GM13977 (cell line): ENCODE data around the gene GPX2.

ENCODE experiments used
- DNase-seq: peaks from one replicate; pipeline ENCODE4 v3.0.0; 2012; ENCODE audit warnings: low spot score
- CTCF ChIP-seq: IDR thresholded peaks from 2 replicates; pipeline ENCODE4 v1.5.1; 2012; ENCODE audit warnings: mild to moderate bottlenecking, control low read depth; ENCODE audit not compliant: insufficient read depth; ENCODE audit errors: extremely low read depth, missing control alignments
- in situ Hi-C: fragments of 300-500 bp; cut with MboI; formaldehyde crosslinking; loops from one replicate; pipeline ENCODE4 v1.12.0; 2022; ENCODE audit warnings: low sequenced_read_pairs, low pct_unique_long_range_greater_than_20kb, mixed read lengths, inconsistent platforms; ENCODE audit not compliant: unreplicated experiment

GPX2 gene

GRCh38 chr14:64929014-64929359, 13.6 kb downstream of the GPX2 start:
- in situ Hi-C loops, result no loop called here
- no peak for TF ChIP-seq CTCF
- no peak for DNase-seq

- no peak for TF ChIP-seq CTCF
- no peak for DNase-seq
- in situ Hi-C loops, result no loop called here
These were observed 14.1 kb downstream of the GPX2 start for GRCh38 chr14:64928239-64929013.

- TF ChIP-seq CTCF, result no peak
- in situ Hi-C loops, result no loop called here
- DNase-seq, result no peak
These were observed 15.5 kb downstream of the GPX2 start for GRCh38 chr14:64927031-64927430.

- TF ChIP-seq CTCF, result no peak
- in situ Hi-C loops, result no loop called here
- no peak for DNase-seq
These were observed 16.0 kb downstream of the GPX2 start for GRCh38 chr14:64926398-64926995.

GRCh38 chr14:64923015-64923414, 19.5 kb downstream of the GPX2 start:
- no peak for DNase-seq
- no peak for TF ChIP-seq CTCF
- in situ Hi-C loops, result no loop called here

- TF ChIP-seq CTCF, result no peak
- no peak for DNase-seq
- in situ Hi-C loops, result no loop called here
These were observed 22.1 kb downstream of the GPX2 start for GRCh38 chr14:64920465-64920864.
